MCF 10A (cell line): ENCODE data around the gene SNAP29. TPM values are rescaled to one million over a fixed set of nuclear protein-coding genes. Genes with fewer than 3 reads are reported as not detected.

Experiments
- BruUV-seq: library from RNA; stranded (reverse); fragments of 400-500 nt; replicated peaks from 2 replicates; lab custom pipeline; 2021; lab: Mats Ljungman, UMichigan
- CTCF ChIA-PET: fragments of 300-600 bp; sonication (Branson Sonifier 250); formaldehyde crosslinking; extraction: SDS; loops from one replicate; lab custom pipeline; 2021; ENCODE audit warnings: antibody characterized with exemption, inconsistent platforms; lab: Yijun Ruan, JAX
- POLR2A ChIA-PET: fragments of 300-600, 350-650 bp; sonication (Branson Sonifier 250); formaldehyde crosslinking; extraction: SDS; loops from one replicate; lab custom pipeline; 2020; ENCODE audit warnings: antibody characterized with exemption, inconsistent platforms; lab: Yijun Ruan, JAX
- DNase-seq: peaks from one replicate; pipeline ENCODE4 v3.0.0-alpha.2; 2018; ENCODE audit not compliant: unreplicated experiment
- H3K27ac Mint-ChIP-seq: one replicate; pipeline ENCODE4 v1.8.0; 2022; ENCODE audit warnings: mild to moderate bottlenecking, low read depth, mixed read lengths; ENCODE audit not compliant: unreplicated experiment
- H3K27me3 Mint-ChIP-seq: one replicate; pipeline ENCODE4 v1.8.0; 2022; ENCODE audit warnings: mixed read lengths; ENCODE audit not compliant: insufficient read depth, unreplicated experiment
- H3K36me3 Mint-ChIP-seq: one replicate; pipeline ENCODE4 v1.8.0; 2022; ENCODE audit warnings: mild to moderate bottlenecking, moderate library complexity, mixed read lengths; ENCODE audit not compliant: insufficient read depth, unreplicated experiment
- H3K4me1 Mint-ChIP-seq: one replicate; pipeline ENCODE4 v1.8.0; 2022; ENCODE audit warnings: mixed read lengths; ENCODE audit not compliant: insufficient read depth, unreplicated experiment
- H3K4me3 Mint-ChIP-seq: one replicate; pipeline ENCODE4 v1.8.0; 2022; ENCODE audit warnings: mild to moderate bottlenecking, moderate library complexity, mixed read lengths; ENCODE audit not compliant: unreplicated experiment
- H3K9me3 Mint-ChIP-seq: one replicate; pipeline ENCODE4 v1.8.0; 2022; ENCODE audit warnings: mixed read lengths; ENCODE audit not compliant: unreplicated experiment
- intact Hi-C: fragments of 100-400 bp; cut with micrococcal nuclease; formaldehyde crosslinking; loops from 2 replicates; pipeline ENCODE4 v1.14.1; 2022
- total RNA-seq: library from RNA; stranded (reverse); gene quantifications from 2 replicates; pipeline ENCODE4 v1.2.3, GENCODE V29; 2022
- TF ChIP-seq, protein P1 (sequence below): fragments of 200-600 bp; IDR thresholded peaks from one replicate; pipeline ENCODE4 v1.8.0; 2022; ENCODE audit warnings: antibody characterized with exemption, mild to moderate bottlenecking; ENCODE audit not compliant: unreplicated experiment

The SNAP29 gene
- total RNA-seq, 1 experiment from 2014 or later, result 28.7 TPM

DNA sequence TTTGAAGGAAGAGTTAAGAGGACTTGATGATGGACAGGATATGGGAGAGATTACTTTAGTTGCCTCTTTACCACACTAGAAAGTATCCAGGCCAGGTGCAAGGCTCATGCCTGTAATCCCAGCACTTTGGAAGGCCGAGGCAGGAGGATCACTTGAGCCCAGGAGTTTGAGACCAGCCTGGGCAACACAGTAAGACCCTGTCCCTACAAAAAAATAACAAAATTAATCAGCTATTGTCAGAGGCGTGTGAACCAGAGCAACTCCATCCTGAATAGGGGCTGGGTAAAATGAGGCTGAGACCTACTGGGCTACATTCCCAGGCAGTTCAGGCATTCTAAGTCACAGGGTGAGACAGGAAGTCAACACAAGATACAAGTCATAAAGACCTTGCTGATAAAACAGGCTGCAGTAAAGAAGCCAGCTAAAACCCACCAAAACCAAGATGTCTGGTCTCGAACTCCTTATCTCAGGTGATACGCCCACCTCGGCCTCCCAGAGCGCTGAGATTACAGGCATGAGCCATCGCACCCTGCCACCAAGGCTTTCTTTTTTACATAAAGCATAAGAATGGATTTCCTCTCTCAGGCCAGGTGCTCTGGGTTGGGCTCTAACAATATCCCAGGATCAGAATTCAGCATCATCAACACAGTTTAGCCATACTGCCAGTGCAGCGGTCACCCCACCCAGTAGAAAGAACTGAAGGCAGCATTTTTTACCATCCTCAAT lies 18.0 kb upstream of the SNAP29 start:
- Mint-ChIP-seq H3K36me3 (no peaks in the 10 kb centered on the region), H3K4me3 (no peak overlapping the region), H3K27ac (no peak overlapping the region), H3K27me3 (no peaks in the 10 kb centered on the region), H3K4me1 (peaks cover 6% of the 10 kb centered on the region), H3K9me3 (no peaks in the 10 kb centered on the region)
- intact Hi-C loops, result no loop called here
- BruUV-seq, result no TSS peak
- ChIA-PET CTCF (interaction anchor here (0.6 kb wide), 1 partner anchor 16 kb away, joined by 3 read pairs; no protein-coding TSS in a partner anchor), POLR2A (no interaction called here)
- TF ChIP-seq, protein P1, sequence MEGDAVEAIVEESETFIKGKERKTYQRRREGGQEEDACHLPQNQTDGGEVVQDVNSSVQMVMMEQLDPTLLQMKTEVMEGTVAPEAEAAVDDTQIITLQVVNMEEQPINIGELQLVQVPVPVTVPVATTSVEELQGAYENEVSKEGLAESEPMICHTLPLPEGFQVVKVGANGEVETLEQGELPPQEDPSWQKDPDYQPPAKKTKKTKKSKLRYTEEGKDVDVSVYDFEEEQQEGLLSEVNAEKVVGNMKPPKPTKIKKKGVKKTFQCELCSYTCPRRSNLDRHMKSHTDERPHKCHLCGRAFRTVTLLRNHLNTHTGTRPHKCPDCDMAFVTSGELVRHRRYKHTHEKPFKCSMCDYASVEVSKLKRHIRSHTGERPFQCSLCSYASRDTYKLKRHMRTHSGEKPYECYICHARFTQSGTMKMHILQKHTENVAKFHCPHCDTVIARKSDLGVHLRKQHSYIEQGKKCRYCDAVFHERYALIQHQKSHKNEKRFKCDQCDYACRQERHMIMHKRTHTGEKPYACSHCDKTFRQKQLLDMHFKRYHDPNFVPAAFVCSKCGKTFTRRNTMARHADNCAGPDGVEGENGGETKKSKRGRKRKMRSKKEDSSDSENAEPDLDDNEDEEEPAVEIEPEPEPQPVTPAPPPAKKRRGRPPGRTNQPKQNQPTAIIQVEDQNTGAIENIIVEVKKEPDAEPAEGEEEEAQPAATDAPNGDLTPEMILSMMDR, result no peak
- no peak for DNase-seq

DNA sequence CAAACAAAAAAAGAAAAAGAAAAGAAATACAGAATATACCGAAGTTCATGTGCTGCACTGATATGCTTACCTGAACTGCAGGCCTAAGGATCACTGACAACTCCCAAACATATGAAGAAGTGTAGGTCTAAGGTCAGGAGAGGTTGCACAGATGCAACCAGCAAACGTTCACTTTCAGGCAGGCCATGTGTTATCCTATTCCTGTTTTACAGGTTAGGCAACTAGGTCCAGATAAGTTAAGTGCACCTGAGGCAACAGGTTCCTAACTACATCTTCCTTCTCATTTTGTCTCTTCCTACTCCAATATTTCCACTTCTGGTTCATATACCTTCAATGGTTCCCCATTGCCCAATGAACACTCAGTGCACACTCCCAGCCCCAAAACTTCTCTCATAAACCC lies 15.3 kb upstream of the SNAP29 start:
- ChIA-PET POLR2A (no interaction called here), CTCF (no interaction called here)
- Mint-ChIP-seq H3K4me1 (peaks cover 6% of the 10 kb centered on the region), H3K27me3 (no peaks in the 10 kb centered on the region), H3K4me3 (no peak overlapping the region), H3K36me3 (no peaks in the 10 kb centered on the region), H3K27ac (no peak overlapping the region), H3K9me3 (no peaks in the 10 kb centered on the region)
- TF ChIP-seq, protein P1, result no peak
- no peak for DNase-seq
- intact Hi-C loops, result no loop called here
- BruUV-seq, result no TSS peak

DNA sequence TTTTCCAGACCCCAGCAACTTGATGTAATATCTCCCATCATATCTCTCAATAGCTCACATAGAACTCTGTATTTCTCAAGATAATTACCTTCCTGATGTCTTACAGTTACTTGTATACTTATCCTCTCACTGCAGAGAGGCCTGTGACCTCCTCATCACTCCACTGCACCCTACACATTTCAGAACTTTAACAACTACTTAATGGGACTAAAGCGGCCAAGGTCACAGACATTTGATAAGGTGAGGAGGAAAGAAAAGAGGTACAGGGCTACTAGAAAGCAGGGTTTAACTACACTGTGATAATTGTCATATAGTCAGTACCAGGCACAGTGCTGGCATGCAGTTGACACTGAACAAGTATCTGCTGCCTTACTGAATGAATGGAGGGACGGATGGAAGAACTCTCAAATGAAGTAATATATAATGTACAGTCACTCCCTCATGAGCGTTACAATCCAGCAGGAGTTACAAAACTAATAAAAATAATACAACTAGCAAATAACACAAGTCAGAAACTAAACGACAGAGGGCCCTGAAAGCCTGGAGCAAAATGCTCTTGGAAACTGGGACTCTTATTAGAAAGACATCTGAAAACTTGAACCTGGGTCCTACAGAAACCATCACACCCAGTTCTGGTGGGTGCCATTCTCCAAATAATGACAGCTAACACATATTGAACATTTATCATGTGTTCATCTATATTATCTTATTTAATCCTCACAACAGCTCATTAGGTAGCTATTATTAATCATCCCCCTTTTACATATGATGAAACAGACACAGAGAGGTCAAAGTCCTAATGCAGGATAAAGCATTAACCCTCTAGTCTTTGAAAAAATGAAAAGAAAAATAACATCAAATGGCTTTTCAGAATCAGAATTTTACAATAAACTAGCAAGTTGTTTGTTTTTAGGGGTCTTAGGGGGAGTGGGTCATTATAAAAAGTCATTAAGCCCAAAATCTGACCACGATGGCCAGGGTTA lies 14.5 kb upstream of the SNAP29 start:
- H3K27me3 Mint-ChIP-seq, result no peaks in the 10 kb centered on the region
- H3K9me3 Mint-ChIP-seq, result no peaks in the 10 kb centered on the region
- no peak overlapping the region for H3K4me3 Mint-ChIP-seq
- no peak overlapping the region for H3K27ac Mint-ChIP-seq
- ChIA-PET POLR2A (interaction anchor here (1.1 kb wide), 1 partner anchor 33 kb away, joined by 3 read pairs; no protein-coding TSS in a partner anchor), CTCF (interaction anchor here (0.6 kb wide), 1 partner anchor 32 kb away, joined by 3 read pairs; no protein-coding TSS in a partner anchor)
- intact Hi-C loops, result no loop called here
- TF ChIP-seq, protein P1, result no peak
- no peak for DNase-seq
- peaks cover 6% of the 10 kb centered on the region for H3K4me1 Mint-ChIP-seq
- H3K36me3 Mint-ChIP-seq, result no peaks in the 10 kb centered on the region
- no TSS peak for BruUV-seq

DNA sequence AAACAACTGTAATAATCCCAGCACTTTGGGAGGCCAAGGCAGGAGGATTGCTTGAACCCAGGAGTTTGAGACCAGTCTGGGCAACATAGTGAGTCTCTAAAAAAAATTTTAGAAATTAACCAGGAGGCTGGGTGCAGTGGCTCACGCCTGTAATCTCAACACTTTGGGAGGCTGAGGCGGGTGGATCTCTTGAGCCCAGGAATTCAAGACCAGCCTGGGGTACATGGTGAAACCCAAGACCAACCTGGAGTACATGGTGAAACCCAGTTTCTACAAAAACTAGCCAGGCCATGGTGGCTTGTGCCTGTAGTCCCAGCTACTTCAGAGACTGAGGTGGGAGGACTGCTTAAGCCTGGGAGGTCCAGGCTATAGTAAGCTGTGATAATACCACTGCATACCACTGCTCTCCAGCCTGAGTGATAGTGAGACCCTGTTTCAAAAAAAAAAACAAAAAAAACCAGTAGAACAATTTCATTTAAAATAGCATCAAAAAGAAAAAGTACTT lies 11.4 kb upstream of the SNAP29 start:
- BruUV-seq, result no TSS peak
- no peak overlapping the region for H3K4me3 Mint-ChIP-seq
- intact Hi-C loops, result no loop called here
- DNase-seq, result no peak
- H3K9me3 Mint-ChIP-seq, result no peaks in the 10 kb centered on the region
- H3K36me3 Mint-ChIP-seq, result no peaks in the 10 kb centered on the region
- no peaks in the 10 kb centered on the region for H3K27me3 Mint-ChIP-seq
- POLR2A ChIA-PET, result no interaction called here
- H3K4me1 Mint-ChIP-seq, result peaks cover 5% of the 10 kb centered on the region
- H3K27ac Mint-ChIP-seq, result no peak overlapping the region
- CTCF ChIA-PET, result interaction anchor here (0.6 kb wide), 1 partner anchor 10 kb away, joined by 4 read pairs; no protein-coding TSS in a partner anchor
- TF ChIP-seq, protein P1, result no peak
